Activated T-cell treated with anti-CD3 and anti-CD28 coated beads for 48 hours (primary cell): ENCODE results near the gene LAMA2.

Source experiments
- DNase-seq: peaks from one replicate; pipeline ENCODE4 v3.0.0-alpha.2; 2020; ENCODE audit warnings: low read depth

LAMA2 gene

DNA sequence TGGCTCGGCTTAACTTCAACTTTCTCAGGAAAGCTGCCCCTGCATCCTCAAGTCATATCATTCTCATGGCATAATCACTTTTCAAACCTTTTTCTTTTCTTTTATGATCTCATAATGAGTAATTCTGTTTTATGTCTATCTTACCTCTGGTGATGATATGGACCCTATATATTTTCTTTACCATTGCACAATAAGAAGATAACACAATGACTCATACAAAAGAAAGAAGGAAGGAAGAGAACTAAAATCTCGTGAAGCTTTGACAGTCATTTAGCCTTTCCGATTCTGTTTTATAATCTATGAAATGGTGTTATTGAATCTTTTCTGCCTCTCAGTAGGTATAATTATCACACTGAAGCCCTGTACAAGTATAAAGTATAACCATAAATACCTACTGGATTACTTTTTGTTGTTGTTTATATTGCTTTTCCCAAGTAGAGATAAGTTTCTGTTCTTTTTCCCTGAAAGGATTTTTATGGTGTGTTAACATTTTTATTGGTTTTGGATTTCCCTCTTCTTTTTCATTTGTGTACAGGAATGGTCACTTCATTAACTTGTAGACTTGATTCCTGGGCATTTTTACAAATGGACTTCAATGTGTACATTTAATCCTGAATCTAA, 300.9 kb downstream of the LAMA2 start:
- DNase-seq, result no peak

- DNase-seq, result no peak
Measured at GRCh38 chr6:129184324-129184723, 301.4 kb downstream of the LAMA2 start.

GRCh38 chr6:129184808-129185366, 301.9 kb downstream of the LAMA2 start:
- DNase-seq, result no peak

- no peak for DNase-seq
Measured at GRCh38 chr6:129186988-129187387, 304.1 kb downstream of the LAMA2 start.

- no peak for DNase-seq
Measured at GRCh38 chr6:129188306-129188705, 305.4 kb downstream of the LAMA2 start.

DNA sequence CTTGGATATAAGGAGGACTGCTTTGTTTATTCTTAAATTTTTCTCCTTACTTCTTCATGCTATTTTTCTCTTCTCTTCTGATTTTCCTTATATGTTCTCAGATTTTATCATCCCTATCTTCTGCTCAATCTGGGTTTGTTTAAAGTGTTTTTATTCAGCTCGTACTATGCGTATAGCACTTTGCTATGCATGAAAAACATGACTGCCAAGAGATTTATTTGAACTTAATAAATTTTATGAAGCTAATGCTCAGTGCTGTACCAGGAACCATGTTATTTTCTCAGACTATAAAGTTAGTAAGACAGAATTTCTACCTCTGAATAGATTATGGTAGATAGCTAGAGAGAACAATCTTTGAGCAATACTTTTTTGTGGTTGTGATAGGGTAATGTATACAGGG, 305.9 kb downstream of the LAMA2 start:
- DNase-seq, result no peak

DNA sequence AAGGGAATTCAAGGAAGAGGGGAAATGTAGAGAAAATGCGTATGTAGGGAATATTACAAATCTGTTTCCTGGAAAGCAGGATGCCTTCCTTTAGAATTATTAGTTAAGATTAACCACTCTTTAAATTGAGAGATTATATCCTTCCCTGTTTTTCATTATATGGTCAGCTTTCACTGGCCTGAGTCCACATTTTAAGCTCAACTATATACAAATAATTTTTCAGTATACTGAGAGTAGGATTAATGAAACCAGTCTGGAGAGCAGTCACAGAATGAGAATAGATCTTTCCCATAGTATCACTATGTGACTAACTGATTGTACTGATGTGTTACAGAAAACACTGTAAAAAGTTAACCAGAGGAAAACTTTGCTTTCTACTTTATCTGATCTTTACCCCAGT, 306.3 kb downstream of the LAMA2 start:
- no peak for DNase-seq

GRCh38 chr6:129191235-129191634, 308.3 kb downstream of the LAMA2 start:
- no peak for DNase-seq

GRCh38 chr6:129192458-129192989, 309.6 kb downstream of the LAMA2 start:
- DNase-seq, result no peak

DNA sequence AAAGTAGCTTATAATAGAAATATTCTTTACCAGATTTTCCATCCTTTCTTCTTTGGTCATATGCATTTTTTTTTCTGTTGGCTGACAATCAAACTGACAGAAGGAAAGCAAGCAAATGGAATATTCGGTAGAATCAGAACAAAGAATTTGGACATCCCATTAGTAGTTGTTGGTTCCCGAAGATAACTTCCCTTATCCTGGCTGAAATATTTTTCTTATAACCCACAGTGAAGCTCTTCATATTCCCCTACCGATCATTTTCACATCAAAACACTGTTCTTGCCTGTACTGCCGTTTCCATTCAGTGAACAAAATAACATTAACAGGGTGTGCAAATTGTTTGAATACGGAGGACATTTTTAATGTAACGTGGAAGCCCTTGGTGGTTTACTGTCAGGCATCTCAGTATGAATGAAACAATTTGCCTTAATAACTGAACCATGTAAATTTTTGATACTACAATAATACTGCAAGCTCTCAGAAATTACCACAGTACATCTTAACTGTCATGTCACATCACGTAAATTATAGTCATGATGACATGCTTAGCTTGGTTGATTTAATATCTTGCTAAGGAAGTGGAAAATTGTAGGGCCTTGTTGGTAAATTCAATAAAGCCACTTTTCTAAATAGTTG, 311.5 kb downstream of the LAMA2 start:
- DNase-seq, result no peak

DNA sequence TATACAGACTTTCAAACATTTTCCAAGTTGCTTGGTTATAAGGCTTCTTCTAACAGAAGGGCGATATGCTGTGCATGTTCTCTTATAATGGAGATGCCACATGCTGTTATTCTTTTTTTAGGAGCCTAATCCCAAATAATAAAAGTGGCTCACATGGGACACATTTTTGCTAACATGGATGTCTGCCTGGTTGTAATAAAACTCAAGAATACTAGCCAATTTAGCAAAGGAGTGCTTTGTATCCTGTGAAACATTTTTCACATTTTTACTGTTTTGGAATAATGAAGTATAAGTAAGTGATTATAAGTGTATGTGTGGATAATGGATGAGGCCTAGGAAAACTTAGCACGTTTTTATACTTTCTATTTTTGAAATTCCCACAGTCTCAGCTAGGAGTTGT, 312.2 kb downstream of the LAMA2 start:
- DNase-seq, result no peak

GRCh38 chr6:129195643-129196042, 312.7 kb downstream of the LAMA2 start:
- DNase-seq, result no peak

DNA sequence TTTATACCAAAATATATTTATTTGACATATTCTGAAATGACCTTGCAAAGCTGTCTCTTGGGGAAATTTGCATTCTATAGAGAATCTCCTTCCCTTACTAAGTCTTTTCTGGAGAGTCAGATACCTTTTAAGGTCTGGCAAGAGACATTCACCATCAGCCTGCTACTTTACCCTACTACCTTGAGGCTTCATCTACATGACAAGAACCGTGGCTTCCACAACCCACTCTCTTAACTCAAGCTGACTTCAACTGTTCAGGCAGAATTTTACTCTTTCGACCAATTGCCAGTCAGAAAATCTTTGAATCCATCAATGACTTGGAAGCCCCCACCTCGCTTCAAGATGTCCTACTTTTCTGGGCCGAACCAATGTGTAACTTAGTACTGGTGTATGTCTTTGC, 314.2 kb downstream of the LAMA2 start:
- no peak for DNase-seq

DNA sequence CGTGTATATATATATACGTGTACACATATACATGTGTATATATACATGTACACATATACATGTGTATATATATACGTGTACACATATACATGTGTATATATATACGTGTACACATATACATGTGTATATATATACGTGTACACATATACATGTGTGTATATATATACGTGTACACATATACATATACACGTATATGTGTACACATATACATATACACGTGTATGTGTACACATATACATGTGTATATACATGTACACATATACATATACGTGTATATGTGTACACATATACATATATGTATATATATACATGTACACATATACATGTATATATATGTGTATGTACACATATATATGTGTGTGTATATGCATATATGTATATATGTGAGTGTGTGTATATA, 317.2 kb downstream of the LAMA2 start:
- no peak for DNase-seq

DNA sequence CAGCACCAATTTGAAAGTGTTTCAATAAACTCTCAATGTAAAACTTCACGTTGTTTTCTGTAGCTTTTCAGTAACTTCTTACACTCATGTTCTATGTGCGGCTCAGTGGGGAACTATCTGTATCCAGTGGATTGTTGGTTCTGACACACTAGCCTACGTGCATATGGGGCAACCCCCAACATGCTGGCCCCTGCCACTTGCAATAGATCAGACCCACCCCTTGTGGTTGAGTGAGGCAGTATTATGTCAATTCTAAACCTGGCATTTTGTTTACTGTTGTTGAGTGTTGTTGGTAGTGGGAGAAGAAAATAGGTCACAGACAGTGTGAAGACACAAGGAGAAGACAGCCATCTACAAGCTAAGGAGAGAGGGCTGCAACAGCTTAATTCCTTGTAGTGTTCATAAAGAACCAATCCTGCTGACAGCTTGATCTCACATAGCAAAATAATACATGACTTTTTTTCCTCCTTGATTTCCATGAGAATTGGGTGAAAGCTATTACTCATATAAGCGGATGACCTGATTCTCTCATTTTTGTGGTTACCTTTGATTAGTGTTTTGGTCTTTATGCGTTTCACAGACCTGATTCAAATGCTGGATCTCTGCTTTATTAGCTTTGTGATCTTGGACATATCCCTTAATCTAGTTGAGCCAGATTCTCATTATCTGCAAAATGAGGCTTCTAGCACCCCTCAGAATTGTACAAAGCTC, 320.4 kb downstream of the LAMA2 start:
- DNase-seq, result no peak

DNA sequence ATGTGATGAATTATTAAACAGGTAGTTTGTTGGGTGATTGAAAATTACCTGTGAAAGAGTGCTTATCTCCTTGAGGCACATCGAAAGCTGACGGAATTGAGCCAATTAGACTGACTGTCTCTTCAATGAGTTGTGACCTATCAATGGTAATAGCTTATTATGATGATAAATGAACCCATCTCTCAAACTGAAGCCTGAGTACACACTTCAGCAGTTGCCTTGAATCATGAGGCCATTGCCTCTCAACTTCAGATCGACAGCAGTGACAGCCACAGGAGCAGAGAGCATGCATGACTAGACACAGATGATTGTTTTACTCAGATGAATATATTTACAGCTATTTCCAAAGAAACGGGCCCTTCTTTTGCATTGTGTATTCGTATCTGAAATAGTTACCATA, 323.9 kb downstream of the LAMA2 start:
- DNase-seq, result no peak

DNA sequence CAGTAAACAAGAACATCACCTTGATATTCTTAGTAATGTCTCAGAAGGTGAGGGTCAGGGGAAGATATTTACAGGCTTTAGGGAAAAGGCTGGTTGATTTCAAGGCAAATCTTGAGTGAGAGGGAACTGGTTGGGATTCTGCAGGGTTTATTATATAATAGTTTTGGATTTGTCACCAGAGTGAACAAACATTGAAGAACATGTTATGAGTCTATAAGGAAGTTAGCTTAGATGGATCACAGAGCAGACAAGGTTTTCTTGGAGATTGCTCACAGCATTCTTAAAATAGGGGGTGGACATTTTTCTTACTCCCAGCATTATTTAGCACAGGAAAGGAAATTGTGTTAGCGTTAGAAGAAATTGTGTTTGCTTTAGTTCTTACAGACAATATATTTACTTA, 324.9 kb downstream of the LAMA2 start:
- no peak for DNase-seq

DNA sequence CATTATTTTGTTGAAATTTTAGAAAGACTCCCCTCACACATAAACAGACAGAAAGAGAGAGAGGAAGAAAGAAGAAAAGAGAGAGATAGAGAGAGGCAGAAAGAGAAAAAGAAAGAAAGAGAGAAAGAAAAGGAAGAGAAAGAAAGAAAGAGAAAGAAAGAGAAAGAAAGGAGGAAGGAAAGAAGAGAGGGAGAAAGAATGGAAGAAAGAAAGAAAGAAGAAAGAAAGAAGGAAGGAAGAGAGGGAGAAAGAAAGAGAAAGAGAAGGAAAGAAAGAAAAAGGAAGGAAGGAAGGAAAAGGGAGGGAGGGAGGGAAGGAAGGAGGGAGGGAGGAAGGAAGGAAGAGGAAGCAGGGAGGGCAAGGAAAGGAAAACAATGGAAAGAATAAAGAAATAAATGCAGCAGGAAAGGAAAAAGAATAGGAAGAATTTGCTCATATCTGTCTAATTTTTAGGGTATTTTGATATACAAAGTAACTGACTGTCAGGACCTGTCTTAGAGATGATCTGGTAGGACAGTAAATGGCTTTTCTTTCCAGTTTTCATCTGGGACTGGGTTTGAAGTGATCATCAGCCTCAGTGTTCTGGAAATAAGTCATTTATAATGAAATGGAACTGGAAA, 325.6 kb downstream of the LAMA2 start:
- DNase-seq, result no peak

GRCh38 chr6:129209355-129209754, 326.4 kb downstream of the LAMA2 start:
- no peak for DNase-seq

- no peak for DNase-seq
Measured at GRCh38 chr6:129210684-129211083, 327.7 kb downstream of the LAMA2 start.

GRCh38 chr6:129211626-129212025, 328.7 kb downstream of the LAMA2 start:
- DNase-seq, result no peak

DNA sequence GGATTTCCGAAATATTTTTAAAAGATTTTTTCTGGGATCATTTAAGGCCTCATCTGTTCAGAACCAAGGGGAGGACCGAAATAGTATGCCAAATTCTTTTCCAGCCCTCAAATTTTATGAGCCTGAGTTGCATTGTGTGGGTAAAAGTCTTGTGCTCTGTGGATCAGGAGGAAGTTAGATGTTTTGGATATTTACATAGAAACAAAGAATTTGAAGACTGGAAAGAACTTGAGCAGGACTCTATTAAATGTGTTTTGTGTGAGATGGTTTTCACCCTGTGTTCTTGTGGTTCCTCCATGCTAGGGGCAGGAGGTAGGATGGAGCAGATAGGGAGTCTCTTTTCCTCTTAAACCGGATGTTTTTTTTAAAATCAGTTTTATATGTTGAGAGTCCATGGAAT, 329.1 kb downstream of the LAMA2 start:
- DNase-seq, result no peak

DNA sequence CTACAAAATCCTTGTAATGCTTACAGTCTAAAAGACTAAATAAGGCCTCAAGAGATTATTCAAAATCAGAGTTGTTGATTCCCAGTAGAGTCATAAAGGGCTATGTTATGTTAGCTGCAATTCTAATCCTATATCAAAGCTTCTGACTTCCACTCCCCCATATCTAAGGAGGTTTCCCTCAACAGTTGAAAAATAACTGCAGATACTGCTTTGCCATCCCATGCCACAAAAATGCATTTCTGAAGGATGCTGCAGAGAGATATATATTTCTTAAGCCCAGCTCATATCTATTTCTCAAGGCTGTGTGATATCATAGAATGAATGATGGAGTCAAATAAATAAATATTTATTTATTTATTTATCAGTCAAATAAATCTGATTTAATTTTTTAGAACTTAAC, 332.3 kb downstream of the LAMA2 start:
- DNase-seq, result no peak
